HCT116 (cell line): ENCODE measurements around the gene RCSD1.

Experiments used
- CEBPB ChIP-seq: IDR thresholded peaks from 2 replicates; pipeline ENCODE4 v1.6.1; 2012; ENCODE audit warnings: low read depth
- EGR1 ChIP-seq: IDR thresholded peaks from 2 replicates; pipeline ENCODE4 v1.6.1; 2012; ENCODE audit warnings: low read depth
- EZH2 ChIP-seq: fragments of 200-600 bp; sonication (generic); IDR thresholded peaks from 2 replicates; pipeline ENCODE4 v1.6.1; 2017; ENCODE audit warnings: antibody characterized with exemption, mixed run types
- POLR2A ChIP-seq: IDR thresholded peaks from 2 replicates; pipeline ENCODE4 v1.7.0; 2011; ENCODE audit warnings: borderline replicate concordance; ENCODE audit not compliant: insufficient read depth, insufficient read length; ENCODE audit errors: extremely low read depth
- SIN3A ChIP-seq: IDR thresholded peaks from 2 replicates; pipeline ENCODE4 v1.6.1; 2012; ENCODE audit warnings: low read depth
- YY1 ChIP-seq: IDR thresholded peaks from 2 replicates; pipeline ENCODE4 v1.6.1; 2011; ENCODE audit warnings: low read length, low read depth, moderate library complexity, mild to moderate bottlenecking; ENCODE audit not compliant: insufficient replicate concordance; ENCODE audit errors: extremely low read depth
- ZNF274 ChIP-seq: fragments of 200-500 bp; sonication (Bioruptor generic); IDR thresholded peaks from 2 replicates; pipeline ENCODE4 v1.6.1; 2014; ENCODE audit warnings: mild to moderate bottlenecking, low read depth, low read length, inconsistent platforms
- TF ChIP-seq, protein P1 (sequence below), 3 experiments: fragments of 200-600 bp in 1 of 3; sonication (generic) in 1 of 3; IDR thresholded peaks in 2 of 3; conservative IDR thresholded peaks in 1 of 3; 2 replicates each; pipeline ENCODE4 v1.5.1; 2012 to 2017; ENCODE audit warnings: low read depth in 2 of 3, low read length in 2 of 3, antibody characterized with exemption in 1 of 3, borderline replicate concordance in 1 of 3, control low read depth in 1 of 3, mild to moderate bottlenecking in 1 of 3, mixed read lengths in 1 of 3, mixed run types in 1 of 3, moderate library complexity in 1 of 3; ENCODE audit not compliant: insufficient read depth in 1 of 3

DNA sequence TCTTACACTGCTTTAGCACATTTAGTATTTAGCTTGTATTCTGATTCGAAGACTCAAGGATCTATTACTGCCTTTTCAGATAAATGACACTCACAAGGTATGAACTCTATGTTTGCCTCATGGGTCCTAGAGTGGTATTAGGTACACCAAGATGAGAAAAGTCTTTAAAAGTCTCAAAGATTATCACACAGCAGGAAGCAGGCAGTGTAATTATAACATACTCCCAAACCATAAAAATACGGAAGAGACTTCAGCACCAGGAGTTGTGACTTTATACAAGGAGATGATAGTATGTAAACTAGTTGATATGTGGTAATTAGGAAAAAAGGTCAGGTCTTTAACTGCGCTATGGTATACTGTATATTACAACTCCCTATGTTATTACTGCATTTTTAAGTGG, 11.2 kb upstream of the RCSD1 start:
- TF ChIP-seq, protein P1, sequence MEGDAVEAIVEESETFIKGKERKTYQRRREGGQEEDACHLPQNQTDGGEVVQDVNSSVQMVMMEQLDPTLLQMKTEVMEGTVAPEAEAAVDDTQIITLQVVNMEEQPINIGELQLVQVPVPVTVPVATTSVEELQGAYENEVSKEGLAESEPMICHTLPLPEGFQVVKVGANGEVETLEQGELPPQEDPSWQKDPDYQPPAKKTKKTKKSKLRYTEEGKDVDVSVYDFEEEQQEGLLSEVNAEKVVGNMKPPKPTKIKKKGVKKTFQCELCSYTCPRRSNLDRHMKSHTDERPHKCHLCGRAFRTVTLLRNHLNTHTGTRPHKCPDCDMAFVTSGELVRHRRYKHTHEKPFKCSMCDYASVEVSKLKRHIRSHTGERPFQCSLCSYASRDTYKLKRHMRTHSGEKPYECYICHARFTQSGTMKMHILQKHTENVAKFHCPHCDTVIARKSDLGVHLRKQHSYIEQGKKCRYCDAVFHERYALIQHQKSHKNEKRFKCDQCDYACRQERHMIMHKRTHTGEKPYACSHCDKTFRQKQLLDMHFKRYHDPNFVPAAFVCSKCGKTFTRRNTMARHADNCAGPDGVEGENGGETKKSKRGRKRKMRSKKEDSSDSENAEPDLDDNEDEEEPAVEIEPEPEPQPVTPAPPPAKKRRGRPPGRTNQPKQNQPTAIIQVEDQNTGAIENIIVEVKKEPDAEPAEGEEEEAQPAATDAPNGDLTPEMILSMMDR (IDR thresholded peaks at IDR 0.05 in 2 of 3, conservative IDR thresholded peaks at IDR 0.05 in 1 of 3; ENCODE audit: borderline replicate concordance in 1 of 3, insufficient read depth in 1 of 3, low read depth in 2 of 3, low read length in 2 of 3), result no peak
- TF ChIP-seq SIN3A, result no peak
- TF ChIP-seq YY1, result no peak
- no peak for TF ChIP-seq EGR1
- no peak for TF ChIP-seq EZH2
- TF ChIP-seq CEBPB, result no peak
- no peak for TF ChIP-seq ZNF274
- TF ChIP-seq POLR2A, result no peak
